Stimulated activated CD8-positive, alpha-beta memory T cell treated with anti-CD3 and anti-CD28 coated beads, Interleukin-12 subunit alpha, Interleukin-12 subunit beta, amount 100 ng/mL, for 24 hours (primary cell): ENCODE results near the gene SLC8A3.

Experiments
- DNase-seq: peaks from one replicate; pipeline ENCODE4 v3.0.0-alpha.2; 2020; ENCODE audit errors: extremely low read depth

Gene SLC8A3

DNA sequence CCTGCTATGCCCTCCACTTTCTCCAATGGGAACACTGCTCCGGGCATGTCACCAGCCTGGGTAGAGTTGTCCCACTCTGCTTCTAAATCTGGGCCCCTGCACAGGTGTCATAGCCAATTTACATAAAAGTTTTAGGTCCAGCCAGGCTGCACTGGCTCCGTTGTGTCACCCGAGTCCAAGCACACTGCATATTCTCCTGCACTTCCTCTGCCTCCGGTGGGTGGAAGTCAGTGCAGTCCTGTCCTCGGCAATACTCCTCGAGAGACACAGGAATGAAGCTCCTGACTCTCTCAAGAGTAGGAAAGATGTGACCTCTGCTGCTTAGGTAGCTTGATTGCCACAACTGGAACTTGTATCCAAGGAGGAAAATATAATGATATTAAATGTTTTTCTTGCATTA is 15.2 kb downstream of the SLC8A3 start:
- DNase-seq = no peak

DNA sequence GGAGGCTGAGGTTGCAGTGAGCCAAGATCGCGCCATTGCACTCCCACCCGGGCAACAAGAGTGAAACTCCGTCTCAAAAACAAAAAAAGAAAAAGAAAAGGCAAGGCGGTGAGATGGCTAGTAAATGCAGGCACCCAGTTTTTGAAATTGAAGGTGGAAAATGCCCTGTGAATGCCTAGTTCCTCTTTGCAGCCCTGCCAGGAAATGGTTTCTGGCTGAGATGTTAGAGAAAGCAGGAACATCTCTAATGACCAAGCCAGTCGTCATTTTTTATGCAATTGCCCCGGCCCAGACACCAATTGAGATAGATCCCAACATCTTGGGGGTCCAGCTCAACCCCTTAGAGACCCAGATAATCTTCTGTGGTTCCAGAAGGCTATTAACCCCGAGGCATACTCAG is 17.0 kb downstream of the SLC8A3 start:
- DNase-seq = no peak

- no peak for DNase-seq
Measured at GRCh38 chr14:70170976-70171375, 17.8 kb downstream of the SLC8A3 start.

DNA sequence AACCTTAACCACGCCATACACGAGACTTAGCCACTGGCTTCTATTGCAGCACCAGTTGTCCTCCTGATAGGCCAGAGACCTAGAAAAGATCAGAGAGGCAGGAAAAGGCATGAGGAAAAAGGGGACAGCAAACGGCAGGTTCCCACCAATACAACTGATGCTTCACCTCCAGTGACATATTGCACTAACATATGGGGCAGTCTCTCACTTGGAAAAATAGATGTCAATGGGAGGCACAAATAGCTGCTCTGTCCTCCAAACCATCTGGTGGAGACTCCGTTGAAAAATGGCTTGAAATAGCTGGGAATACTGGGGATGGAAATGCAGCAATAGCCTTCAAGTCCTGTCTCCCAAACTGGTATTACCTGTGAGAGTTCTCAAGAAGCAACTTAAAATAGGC is 20.3 kb downstream of the SLC8A3 start:
- no peak for DNase-seq

GRCh38 chr14:70166530-70167203 is 22.1 kb downstream of the SLC8A3 start:
- no peak for DNase-seq

GRCh38 chr14:70162358-70162757 is 26.4 kb downstream of the SLC8A3 start:
- DNase-seq = no peak

DNA sequence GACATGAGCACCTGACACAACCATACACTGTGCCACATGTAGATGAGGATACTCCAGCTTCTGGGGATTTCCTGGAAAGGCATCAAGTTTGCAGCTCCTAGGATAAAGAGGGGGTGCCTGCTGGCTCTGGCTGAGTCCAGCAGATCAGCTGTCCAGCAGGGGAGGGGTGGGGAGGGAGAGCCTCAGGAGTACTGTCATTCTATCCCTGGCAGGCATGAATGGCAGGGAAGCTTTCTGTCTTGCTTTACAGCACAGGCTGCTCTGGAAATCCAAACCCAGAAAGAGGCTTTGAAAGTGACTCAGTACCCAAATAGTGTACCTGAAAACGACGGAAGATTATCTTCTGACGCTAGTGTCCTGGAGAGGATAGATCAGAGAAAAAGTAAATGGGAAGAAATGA is 32.2 kb downstream of the SLC8A3 start:
- no peak for DNase-seq

- no peak for DNase-seq
Measured at GRCh38 chr14:70152704-70153103, 36.0 kb downstream of the SLC8A3 start.

DNA sequence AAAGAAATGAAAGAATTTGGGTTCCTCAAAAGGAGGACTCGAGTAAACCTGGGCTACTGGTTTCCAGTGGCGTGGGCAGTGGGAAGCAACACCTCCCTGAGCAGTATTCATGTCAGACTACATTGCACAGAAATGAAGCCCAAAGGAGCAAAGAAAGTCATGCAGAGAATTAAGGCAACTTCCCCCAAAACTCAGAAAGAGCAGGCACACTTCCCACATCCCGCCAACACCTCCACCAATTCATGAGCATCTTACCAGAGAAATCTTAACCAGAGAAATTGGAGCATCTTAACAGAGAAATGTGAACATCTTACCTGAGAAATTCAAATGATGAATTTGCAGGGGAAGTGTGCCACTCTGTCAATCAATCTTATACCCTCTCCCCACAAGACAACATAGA is 36.7 kb downstream of the SLC8A3 start:
- no peak for DNase-seq

- DNase-seq = no peak
Measured at GRCh38 chr14:70149596-70150165, 39.1 kb downstream of the SLC8A3 start.

GRCh38 chr14:70148911-70149595 is 39.7 kb downstream of the SLC8A3 start:
- no peak for DNase-seq

DNA sequence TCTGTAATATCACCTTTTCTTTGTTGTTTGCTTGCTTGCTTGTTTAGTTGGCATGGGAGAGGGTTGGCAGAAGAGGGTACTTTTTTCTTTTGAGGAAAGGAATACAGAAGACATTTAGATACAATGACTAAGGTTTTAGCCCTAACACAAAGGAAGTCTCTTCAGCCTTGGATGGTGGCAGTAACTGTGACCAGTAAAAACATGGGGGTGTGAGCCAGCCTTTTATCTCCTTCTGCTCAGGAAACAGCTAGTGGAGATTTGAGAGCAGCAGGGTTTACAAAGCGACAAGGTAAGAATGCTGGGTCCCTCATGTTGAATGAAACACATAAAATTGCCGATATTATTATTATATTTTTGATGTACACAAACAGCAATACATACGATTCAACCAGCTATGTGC is 40.4 kb downstream of the SLC8A3 start:
- no peak for DNase-seq

DNA sequence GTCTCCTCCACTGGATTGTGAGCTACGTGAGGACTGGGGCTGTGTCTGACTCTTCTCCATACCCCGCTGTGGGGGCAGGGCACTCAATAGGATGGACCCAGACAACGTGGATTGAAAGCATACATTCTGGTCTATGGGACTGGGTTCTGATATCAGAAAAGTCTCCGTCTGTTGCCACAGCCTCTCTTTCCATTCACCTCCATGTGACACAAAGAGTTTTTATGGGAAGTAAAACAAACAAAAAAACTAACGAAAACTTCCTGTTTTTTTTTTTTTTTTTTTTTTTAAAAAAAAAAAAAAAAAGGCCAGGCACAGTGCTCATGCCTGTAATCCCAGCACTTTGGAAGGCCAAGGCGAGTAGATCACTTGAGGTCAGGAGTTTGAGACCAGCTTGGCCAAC is 44.7 kb downstream of the SLC8A3 start:
- no peak for DNase-seq

DNA sequence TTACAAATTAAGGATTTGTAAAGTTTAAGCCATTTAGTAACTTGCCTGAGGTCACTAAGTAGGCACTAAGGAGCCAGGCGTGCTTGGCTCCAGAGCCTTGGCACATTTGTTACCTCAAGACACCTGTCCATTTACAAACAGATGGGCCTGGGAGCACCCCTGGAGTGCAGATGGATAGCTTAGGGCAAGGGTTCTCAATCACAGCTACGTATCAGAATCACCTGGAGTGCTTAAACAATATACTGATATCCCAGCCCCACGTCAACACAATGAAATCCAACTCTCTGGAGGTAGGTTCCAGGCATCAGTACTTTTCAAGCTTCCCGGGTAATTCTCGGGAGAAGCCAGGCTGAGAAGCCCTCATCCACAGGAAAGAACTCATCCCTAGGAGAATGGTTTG is 45.4 kb downstream of the SLC8A3 start:
- DNase-seq = no peak

DNA sequence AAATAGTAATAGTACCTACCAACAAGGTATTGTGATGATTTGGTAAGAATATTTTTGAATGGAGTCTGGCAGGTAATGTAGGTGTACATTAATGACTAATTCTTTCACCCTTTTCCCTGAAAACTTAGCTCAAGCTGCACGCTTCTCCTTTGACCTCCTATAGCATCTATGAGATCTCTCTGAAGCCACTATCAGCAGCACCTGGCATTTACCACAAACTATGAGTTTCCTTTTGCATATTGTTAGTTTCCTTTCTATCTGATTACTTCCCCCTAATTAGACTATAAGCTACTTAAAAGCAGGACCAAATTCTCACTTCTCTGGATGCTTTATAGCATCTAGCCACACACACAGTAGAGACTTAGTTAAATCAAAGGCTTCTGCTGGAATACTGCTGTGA is 48.1 kb downstream of the SLC8A3 start:
- DNase-seq = no peak

GRCh38 chr14:70139384-70139783 is 49.4 kb downstream of the SLC8A3 start:
- no peak for DNase-seq

DNA sequence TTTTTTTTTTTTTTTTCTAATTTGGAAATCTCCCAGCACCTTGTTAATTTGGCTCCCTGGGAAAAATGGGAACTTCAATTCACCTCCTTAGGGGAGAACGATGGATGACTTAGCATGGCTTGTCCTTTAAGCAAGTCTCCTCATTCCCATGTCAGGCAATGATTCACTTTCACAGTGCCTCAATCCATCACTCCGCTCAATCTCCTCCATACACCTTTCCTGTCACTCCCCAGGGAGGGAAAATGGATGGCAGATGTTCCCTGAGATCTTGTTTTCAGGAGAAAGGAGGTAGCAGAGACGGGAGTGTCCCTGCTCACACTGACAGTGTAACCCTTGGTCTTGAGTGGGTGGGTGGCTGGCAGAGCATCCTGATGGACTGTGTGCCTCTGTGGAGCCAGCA is 51.0 kb downstream of the SLC8A3 start:
- DNase-seq = no peak

DNA sequence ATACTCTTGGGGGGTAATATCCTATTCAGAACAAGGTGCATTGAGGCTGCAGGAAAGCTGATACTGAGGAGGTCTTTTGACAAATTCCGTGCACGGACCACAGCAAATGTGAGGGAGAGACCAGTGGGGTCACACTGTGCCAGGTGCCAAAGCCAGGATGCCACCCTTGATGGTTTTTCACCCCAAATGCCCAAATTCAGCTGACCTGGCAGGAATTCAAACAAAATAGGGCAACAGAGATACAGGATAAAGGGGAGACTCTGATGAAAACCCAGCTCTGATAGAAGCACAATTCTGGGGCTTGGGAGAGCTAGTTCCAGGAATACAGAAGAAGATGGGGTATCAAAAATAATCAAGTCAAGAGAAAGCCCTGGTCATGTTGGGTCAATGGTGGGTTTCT is 55.3 kb downstream of the SLC8A3 start:
- DNase-seq = no peak

DNA sequence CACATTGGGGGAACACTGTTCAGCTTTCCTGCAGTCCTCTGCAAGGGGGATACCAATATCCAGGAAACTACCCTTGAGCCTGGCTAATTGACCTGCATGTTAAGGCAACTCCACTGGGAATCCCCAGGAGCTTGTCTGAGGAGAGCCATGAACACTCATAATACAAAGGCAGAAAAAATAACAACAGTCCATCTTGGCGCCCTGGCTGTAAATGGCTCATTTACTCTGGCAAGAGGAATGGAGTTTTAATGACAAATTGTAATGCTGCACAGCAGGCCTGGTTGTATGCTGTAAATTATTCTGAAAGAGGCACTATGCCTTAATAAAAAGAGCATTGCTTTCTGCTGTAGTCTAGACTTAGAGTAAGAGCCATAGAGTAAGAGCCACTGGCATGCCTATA is 58.3 kb downstream of the SLC8A3 start:
- no peak for DNase-seq

- DNase-seq = no peak
Measured at GRCh38 chr14:70127186-70127585, 61.6 kb downstream of the SLC8A3 start.

DNA sequence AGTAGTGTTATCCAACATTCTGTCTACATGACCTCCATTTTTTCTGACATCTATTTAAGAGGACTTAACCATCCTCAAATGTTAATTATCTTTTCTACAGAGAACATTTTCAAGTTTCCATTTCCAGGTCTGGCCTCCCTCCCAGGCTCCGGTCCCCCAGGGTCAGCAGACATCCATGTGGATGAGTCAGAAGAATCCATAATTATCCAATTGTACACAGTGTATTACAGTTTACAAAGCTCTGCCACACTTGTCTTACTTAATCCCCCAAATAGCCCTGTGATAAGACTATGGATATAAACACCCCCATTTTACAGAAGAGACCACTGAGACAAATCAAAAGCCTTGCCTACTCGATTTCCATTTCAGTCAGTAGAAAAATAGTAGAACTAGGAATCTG is 65.0 kb downstream of the SLC8A3 start:
- DNase-seq = no peak

DNA sequence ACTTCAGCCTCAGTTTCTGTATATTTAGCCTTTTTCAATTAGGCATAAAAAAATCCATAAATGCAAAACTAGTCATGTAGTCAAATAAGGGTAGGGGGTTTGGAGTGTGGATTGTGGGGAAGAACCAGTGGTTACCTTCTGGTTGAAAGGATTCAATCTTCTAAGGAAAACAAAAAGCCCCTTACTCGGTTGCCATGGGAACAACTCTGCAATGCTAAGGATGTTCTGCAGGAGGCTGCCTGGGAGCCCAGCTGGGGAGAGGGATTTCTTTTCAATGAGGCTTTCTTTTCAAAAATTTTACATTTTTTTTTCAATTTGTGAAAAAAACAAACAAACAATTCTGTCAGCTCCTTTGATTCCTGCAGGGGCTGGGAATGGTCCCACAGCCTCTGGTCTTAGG is 67.2 kb downstream of the SLC8A3 start:
- DNase-seq = no peak

DNA sequence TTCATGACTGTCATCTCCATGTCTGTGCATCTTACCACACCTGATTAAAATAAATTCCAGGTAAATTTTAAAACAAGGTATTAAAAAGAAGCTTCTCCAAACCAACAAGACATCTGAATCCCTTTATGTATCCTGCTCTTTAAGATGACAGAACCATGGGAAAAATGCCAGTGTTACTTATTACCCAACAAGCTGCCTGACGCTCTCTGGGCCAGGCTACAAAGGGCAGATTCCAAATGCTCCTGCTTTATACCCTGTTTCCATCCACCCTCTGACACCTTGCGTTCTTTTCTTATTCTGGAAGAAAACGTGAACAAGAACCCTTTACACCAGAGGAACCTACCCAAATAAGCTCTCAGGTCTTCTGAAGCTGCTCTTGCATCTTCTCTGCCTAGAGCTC is 70.7 kb downstream of the SLC8A3 start:
- DNase-seq = no peak

DNA sequence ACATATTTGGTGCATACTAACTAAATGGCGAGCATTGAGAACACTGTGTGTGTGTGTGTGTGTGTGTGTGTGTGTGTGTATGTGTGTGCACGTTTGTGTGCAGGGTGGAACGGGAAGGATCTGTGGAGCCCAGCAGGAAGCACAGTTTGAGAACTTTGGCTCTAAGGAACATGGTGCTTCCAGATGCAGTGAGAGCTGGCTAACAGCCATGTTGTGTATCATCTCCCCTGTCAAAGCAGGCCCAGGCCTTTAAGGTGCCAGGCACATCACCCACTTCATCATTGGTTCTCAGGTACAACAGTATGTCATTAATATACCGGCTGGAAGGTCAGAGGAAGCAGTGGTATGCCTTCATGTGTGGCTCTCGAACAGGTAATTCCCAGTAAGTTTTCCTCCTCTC is 72.5 kb downstream of the SLC8A3 start:
- no peak for DNase-seq
